CD14-positive monocyte (primary cell): Measurements from ENCODE around the gene FOXL2. TPM values are rescaled to one million over a fixed set of nuclear protein-coding genes. Genes with fewer than 3 reads are reported as not detected.

Source experiments
- DNase-seq, 3 donors: peaks; one replicate each; pipeline ENCODE4 v3.0.0-alpha.2; 2011 to 2022
- H2AFZ ChIP-seq: 2 replicates; pipeline ENCODE4 v1.6.0; 2012; ENCODE audit warnings: mild to moderate bottlenecking, low read depth, low read length, inconsistent platforms; ENCODE audit not compliant: insufficient read depth, poor library complexity, severe bottlenecking
- H3K27ac ChIP-seq, 2 donors: 1 replicate in 1 of 2; 2 replicates in 1 of 2; pipeline ENCODE4 v1.5.1; 2012 to 2013; ENCODE audit warnings: low read length in 2 of 2, control low read depth in 1 of 2, inconsistent platforms in 1 of 2, low read depth in 1 of 2, mild to moderate bottlenecking in 1 of 2
- H3K27me3 ChIP-seq, 2 donors: one replicate each; pipeline versions ENCODE4 v1.6.0 to v1.6.1; 2011 to 2013; ENCODE audit warnings: low read length in 2 of 2; ENCODE audit not compliant: control insufficient read depth in 2 of 2, insufficient read depth in 2 of 2
- H3K36me3 ChIP-seq, 2 donors: replicated peaks in 1 of 2; 1 replicate in 1 of 2; 2 replicates in 1 of 2; pipeline versions ENCODE4 v1.5.1 to v1.6.1; 2012 to 2013; ENCODE audit warnings: low read length in 2 of 2, control low read depth in 1 of 2, inconsistent platforms in 1 of 2, mild to moderate bottlenecking in 1 of 2; ENCODE audit not compliant: insufficient read depth in 2 of 2, control insufficient read depth in 1 of 2
- H3K4me1 ChIP-seq, 2 donors: 1 replicate in 1 of 2; 2 replicates in 1 of 2; pipeline versions ENCODE4 v1.5.1 to v1.6.1; 2012 to 2013; ENCODE audit warnings: low read length in 2 of 2, control low read depth in 1 of 2, inconsistent platforms in 1 of 2, mild to moderate bottlenecking in 1 of 2, moderate library complexity in 1 of 2; ENCODE audit not compliant: insufficient read depth in 2 of 2, control insufficient read depth in 1 of 2
- H3K4me2 ChIP-seq: replicated peaks from 2 replicates; pipeline ENCODE3; 2012; ENCODE audit warnings: low read length, moderate library complexity, mild to moderate bottlenecking; ENCODE audit not compliant: poor library complexity, severe bottlenecking; ENCODE audit errors: extremely low read depth
- H3K4me3 ChIP-seq, 3 experiments: fragments of 200-600 bp in 1 of 3; sonication (generic) in 1 of 3; replicated peaks in 1 of 3; 1 replicate in 2 of 3; 2 replicates in 1 of 3; pipeline ENCODE4 v1.5.1; 2011 to 2013; ENCODE audit warnings: low read length in 3 of 3, mild to moderate bottlenecking in 3 of 3, control low read depth in 2 of 3, low read depth in 2 of 3, inconsistent platforms in 1 of 3, moderate library complexity in 1 of 3
- H3K79me2 ChIP-seq: 2 replicates; pipeline ENCODE4 v1.6.0; 2012; ENCODE audit warnings: mild to moderate bottlenecking, control low read depth, inconsistent platforms, low read length, moderate library complexity; ENCODE audit not compliant: insufficient read depth
- H3K9ac ChIP-seq: 2 replicates; pipeline ENCODE4 v1.6.0; 2017; ENCODE audit warnings: low read length, mild to moderate bottlenecking; ENCODE audit not compliant: insufficient read depth, poor library complexity, severe bottlenecking
- H3K9me3 ChIP-seq, 2 donors: replicated peaks in 1 of 2; 1 replicate in 1 of 2; 2 replicates in 1 of 2; pipeline versions ENCODE4 v1.5.1 to v1.6.1; 2012 to 2013; ENCODE audit warnings: low read length in 2 of 2, control low read depth in 1 of 2; ENCODE audit not compliant: control insufficient read depth in 1 of 2, insufficient read depth in 1 of 2
- H4K20me1 ChIP-seq: 2 replicates; pipeline ENCODE4 v1.6.0; 2012; ENCODE audit warnings: mild to moderate bottlenecking, low read length, control low read depth, moderate library complexity; ENCODE audit not compliant: insufficient read depth
- H3K27ac Mint-ChIP-seq, 7 donors: one replicate each; pipeline ENCODE4 v1.8.0; 2020; ENCODE audit warnings: mild to moderate bottlenecking in 7 of 7, mixed read lengths in 7 of 7, moderate library complexity in 6 of 7, inconsistent platforms in 2 of 7
- H3K27me3 Mint-ChIP-seq, 3 donors: one replicate each; pipeline ENCODE4 v1.8.0; 2021 to 2022; ENCODE audit warnings: low read depth in 3 of 3, mild to moderate bottlenecking in 3 of 3, mixed read lengths in 3 of 3, moderate library complexity in 3 of 3, inconsistent platforms in 1 of 3
- H3K36me3 Mint-ChIP-seq, 2 donors: one replicate each; pipeline ENCODE4 v1.8.0; 2020; ENCODE audit warnings: mixed read lengths in 2 of 2, inconsistent platforms in 1 of 2, mild to moderate bottlenecking in 1 of 2
- H3K4me1 Mint-ChIP-seq: one replicate; pipeline ENCODE4 v1.8.0; 2020; ENCODE audit warnings: mild to moderate bottlenecking, mixed read lengths
- H3K4me3 Mint-ChIP-seq, 2 donors: one replicate each; pipeline ENCODE4 v1.8.0; 2020; ENCODE audit warnings: mild to moderate bottlenecking in 2 of 2, mixed read lengths in 2 of 2, moderate library complexity in 1 of 2
- H3K9me3 Mint-ChIP-seq, 7 donors: one replicate each; pipeline ENCODE4 v1.8.0; 2020 to 2022; ENCODE audit warnings: mixed read lengths in 7 of 7, mild to moderate bottlenecking in 6 of 7, moderate library complexity in 6 of 7, inconsistent platforms in 2 of 7
- CTCF ChIP-seq: fragments of 200-600 bp; IDR thresholded peaks from one replicate; pipeline ENCODE4 v1.8.0; 2022; ENCODE audit warnings: antibody characterized with exemption, mild to moderate bottlenecking
- WGBS: methylation state at CpG from one replicate; pipeline ENCODE4 v1.1.5; 2013; ENCODE audit warnings: missing lambda C conversion rate; ENCODE audit not compliant: insufficient coverage; 5-methylcytosine and 5-hydroxymethylcytosine counted together
- intact Hi-C, 2 donors: fragments of 100-400 bp; cut with micrococcal nuclease; formaldehyde crosslinking; loops; one replicate each; pipeline versions ENCODE4 v1.15.0 to v1.15.1; 2023
- polyA plus RNA-seq, 3 donors: library from polyadenylated mRNA; depleted of rRNA in 1 of 3; unstranded in 2 of 3; stranded (reverse) in 1 of 3; fragments of 300-500 nt in 2 of 3; fragments of >200 nt in 1 of 3; fragmentation: Illumina TruSeq in 2 of 3; gene quantifications; 1 replicate in 2 of 3; 2 replicates in 1 of 3; pipeline ENCODE4 v1.2.3, GENCODE V29; 2012 to 2021

Gene FOXL2
- polyA plus RNA-seq, 3 donors = not detected

GRCh38 chr3:138949445-138950005 is 2.6 kb upstream of the FOXL2 start:
- intact Hi-C loops = no loop called here
- Histone ChIP-seq H3K79me2 (no peaks in the 10 kb centered on the region), H3K27ac (no peak overlapping the region), H3K9ac (no peak overlapping the region), H3K4me2 (peak overlapping the region; percentile 59), H3K9me3 (peaks cover 2 to 40% of the 10 kb centered on the region in 2 donors), H3K4me3 (peak overlapping the region in 1 of 3 experiments; percentile 59), H3K27me3 (peaks cover 73 to 83% of the 10 kb centered on the region in 2 donors), H4K20me1 (no peaks in the 10 kb centered on the region), H3K36me3 (no peaks in the 10 kb centered on the region), H2AFZ (peak overlapping the region; percentile 37), H3K4me1 (peaks cover 34 to 42% of the 10 kb centered on the region in 2 donors)
- Mint-ChIP-seq H3K9me3 (peaks cover 0 to 34% (median 22%) of the 10 kb centered on the region in 7 donors), H3K36me3 (peaks cover 6 to 23% of the 10 kb centered on the region in 2 donors), H3K27me3 (peaks cover 85 to 90% (median 88%) of the 10 kb centered on the region in 3 donors), H3K4me1 (peaks cover 41% of the 10 kb centered on the region), H3K4me3 (peak overlapping the region; percentile 59 to 84), H3K27ac (no peak overlapping the region)
- no peak for TF ChIP-seq CTCF
- DNase-seq = no peak
- 2% methylated on average over 26 of the region's 27 CpGs for WGBS

DNA sequence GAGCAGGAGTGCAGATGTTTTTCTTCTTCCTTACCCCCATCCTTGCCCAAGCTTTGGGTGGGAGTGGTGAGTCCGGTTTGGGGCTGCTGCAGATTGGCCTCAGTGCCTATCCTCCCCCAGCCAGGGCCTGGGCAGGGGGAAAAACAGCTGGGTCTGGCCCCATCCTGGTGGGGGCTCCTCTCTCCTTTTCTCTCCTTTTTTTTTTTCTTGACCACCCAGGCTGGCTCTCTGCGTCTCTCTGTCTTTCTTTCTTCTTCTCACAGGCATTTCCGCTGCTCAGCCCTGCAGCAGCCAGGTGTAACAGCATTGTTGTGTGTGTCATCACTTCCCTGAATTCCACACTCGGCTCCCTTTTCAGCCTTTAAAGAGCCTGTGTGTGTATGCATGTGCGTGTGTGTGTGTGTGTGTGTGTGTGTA is 2.1 kb upstream of the FOXL2 start:
- H3K27ac Mint-ChIP-seq = peak overlapping the region in 1 of 7 donors; percentile 24

More for the DNA sequence above, 2.1 kb upstream of the FOXL2 start:
- no peak for DNase-seq
- Histone ChIP-seq H3K27ac (no peak overlapping the region), H3K27me3 (peaks cover 75 to 87% of the 10 kb centered on the region in 2 donors), H3K79me2 (no peaks in the 10 kb centered on the region), H3K4me3 (no peak overlapping the region), H3K36me3 (no peaks in the 10 kb centered on the region), H3K9me3 (peaks cover 2 to 45% of the 10 kb centered on the region in 2 donors), H3K4me1 (peaks cover 39 to 47% of the 10 kb centered on the region in 2 donors), H3K4me2 (no peak overlapping the region), H4K20me1 (no peaks in the 10 kb centered on the region), H2AFZ (no peak overlapping the region), H3K9ac (no peak overlapping the region)
- H3K27me3 Mint-ChIP-seq = peaks cover 87 to 96% (median 90%) of the 10 kb centered on the region in 3 donors
- 0% methylated on average over 1 of the region's 5 CpGs for WGBS
- intact Hi-C loops = no loop called here
- H3K9me3 Mint-ChIP-seq = peaks cover 0 to 38% (median 28%) of the 10 kb centered on the region in 7 donors
- H3K4me3 Mint-ChIP-seq = peak overlapping the region in 1 of 2 donors; percentile 84
- H3K4me1 Mint-ChIP-seq = peaks cover 47% of the 10 kb centered on the region
- H3K36me3 Mint-ChIP-seq = peaks cover 6 to 28% of the 10 kb centered on the region in 2 donors
- no peak for TF ChIP-seq CTCF
